ENCODE results near the gene IL15RA.

Gene IL15RA

DNA sequence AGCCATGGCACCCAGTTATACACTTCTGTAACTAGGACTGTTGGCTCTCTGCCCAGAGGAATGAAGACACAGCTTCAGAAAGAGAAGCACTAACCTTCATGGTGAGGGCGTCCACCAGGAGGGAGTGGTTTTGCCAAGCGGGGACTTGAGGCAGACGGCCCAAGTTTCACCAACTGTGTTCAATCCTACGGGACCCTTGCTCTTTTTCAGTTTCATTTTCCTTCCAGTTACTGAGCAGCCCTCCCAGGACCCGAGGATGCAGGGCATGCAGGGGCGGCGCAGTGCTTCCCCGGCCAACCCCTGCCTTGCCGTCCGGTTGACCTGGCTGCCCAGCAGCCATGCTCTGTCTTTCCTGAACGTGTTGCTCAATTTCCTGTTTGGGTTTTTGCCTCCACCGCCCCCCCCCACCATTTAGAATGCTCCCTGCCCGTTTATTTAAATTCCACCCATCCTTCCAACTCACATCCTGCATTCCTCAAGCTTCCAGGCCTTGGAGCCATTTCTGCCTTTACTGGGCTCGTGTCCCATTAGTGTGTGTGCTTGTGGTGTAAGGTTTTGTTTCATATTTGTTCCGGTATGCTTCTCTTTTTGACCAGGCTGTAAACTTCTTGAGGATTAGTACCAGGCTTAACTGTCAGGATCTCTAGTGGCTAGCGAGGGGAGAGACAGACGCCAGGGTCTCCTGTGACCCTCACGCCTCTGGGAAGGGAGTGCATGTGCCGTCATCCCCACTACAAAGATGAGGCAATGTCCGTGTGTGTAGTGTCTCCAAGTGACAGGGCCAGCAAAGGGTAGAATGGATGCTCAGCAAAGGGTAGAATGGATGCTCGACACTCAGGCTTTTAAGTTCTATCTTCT lies 31.6 kb downstream of the IL15RA start:
- H3K27me3 ChIP-seq: peaks cover 5% of the 10 kb centered on the region; the same call in 1 of the 2 replicates
- no peaks in the 10 kb centered on the region for H3K9me3 ChIP-seq
- TF ChIP-seq, protein P1, sequence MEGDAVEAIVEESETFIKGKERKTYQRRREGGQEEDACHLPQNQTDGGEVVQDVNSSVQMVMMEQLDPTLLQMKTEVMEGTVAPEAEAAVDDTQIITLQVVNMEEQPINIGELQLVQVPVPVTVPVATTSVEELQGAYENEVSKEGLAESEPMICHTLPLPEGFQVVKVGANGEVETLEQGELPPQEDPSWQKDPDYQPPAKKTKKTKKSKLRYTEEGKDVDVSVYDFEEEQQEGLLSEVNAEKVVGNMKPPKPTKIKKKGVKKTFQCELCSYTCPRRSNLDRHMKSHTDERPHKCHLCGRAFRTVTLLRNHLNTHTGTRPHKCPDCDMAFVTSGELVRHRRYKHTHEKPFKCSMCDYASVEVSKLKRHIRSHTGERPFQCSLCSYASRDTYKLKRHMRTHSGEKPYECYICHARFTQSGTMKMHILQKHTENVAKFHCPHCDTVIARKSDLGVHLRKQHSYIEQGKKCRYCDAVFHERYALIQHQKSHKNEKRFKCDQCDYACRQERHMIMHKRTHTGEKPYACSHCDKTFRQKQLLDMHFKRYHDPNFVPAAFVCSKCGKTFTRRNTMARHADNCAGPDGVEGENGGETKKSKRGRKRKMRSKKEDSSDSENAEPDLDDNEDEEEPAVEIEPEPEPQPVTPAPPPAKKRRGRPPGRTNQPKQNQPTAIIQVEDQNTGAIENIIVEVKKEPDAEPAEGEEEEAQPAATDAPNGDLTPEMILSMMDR (IDR thresholded peaks at IDR 0.05; ENCODE audit: low read depth, low read length): no peak
- no peak overlapping the region for H3K4me3 ChIP-seq (ENCODE audit: low read depth, low read length)
- DNase-seq: no peak
- H3K36me3 ChIP-seq: no peaks in the 10 kb centered on the region
- H3K4me1 ChIP-seq: no peaks in the 10 kb centered on the region

DNA sequence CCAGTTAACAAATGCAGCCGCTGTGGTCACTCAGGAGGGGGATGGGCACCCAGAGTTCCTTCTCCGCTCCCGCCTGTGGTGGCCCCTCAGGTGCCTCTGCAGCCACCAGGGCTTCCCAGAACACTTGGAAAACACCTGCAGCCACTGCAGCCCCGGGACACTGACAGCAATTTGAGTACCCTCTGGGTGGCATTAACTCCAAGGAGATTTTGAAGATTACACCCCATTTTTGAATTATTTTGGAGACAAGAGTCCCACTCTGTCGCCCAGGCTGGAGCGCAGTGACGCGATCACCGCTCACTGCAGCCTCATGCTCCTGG lies 32.2 kb downstream of the IL15RA start:
- Histone ChIP-seq H3K9me3 (no peaks in the 10 kb centered on the region), H3K36me3 (no peaks in the 10 kb centered on the region), H3K27me3 (peaks cover 5% of the 10 kb centered on the region; the same call in 1 of the 2 replicates), H3K4me1 (no peaks in the 10 kb centered on the region), H3K4me3 (ENCODE audit: low read depth, low read length) (no peak overlapping the region)
- no peak for DNase-seq
- TF ChIP-seq, protein P1 (IDR thresholded peaks at IDR 0.05; ENCODE audit: low read depth, low read length): no peak

DNA sequence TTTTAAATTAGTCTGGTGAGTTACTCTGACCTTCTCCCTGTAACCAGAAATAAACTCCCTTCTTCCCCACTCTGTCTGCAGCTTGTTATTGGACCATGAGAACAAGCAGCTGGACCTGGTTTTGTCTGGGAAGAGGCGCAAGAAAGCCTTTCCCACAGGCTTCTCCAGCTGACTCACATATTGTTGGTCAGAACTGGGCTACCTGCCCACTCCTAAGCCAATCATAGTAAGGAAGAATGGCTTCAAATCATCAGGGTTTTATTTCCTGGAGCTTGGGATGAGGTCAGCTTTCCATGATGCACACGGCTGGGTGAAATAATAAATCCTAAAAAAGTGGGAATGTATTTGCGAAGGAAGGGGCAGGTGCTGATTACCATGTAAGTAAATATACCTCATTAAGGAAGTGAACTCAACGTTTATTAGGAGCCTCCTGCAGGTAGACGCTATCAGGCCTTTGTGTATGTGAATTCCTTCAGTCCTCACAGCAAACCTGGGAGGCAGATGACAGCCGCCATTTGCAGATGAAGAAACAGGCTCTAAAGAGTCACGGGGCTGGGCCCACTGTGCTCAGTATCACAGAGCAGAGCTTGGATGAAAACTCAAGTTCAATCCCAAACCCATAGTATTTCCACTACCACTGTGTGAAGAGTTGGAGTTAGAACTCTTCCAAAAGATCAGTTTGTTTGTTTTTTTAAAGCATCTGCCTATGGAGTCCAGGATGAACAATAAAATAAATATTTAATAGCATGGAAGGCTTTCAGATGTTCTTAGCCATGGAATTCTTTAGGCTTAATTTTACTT lies 32.8 kb downstream of the IL15RA start:
- DNase-seq: no peak

DNA sequence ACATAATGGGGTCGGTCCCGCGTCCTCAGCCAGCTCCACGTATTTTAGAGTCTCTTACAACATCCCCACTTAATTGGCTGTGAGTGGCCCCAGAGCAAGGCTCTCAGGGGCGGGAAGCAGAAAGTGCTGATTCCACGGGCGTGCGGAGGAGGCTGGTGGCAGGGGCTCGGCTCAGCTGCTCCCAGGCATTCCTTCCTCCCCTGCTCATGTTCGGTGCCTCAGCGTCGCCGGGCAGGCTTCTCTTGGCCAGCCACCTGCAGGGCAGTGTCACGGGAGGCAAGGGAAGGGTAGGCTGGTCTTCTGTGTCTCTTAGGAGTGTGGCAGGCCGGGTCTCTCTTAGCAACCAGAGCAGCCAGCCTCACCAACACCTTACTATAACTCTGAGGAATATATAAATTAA lies 33.8 kb downstream of the IL15RA start:
- Histone ChIP-seq H3K4me1 (no peaks in the 10 kb centered on the region), H3K9me3 (no peaks in the 10 kb centered on the region), H3K36me3 (no peaks in the 10 kb centered on the region; the same call in 1 of the 2 replicates), H3K4me3 (ENCODE audit: low read depth, low read length) (no peak overlapping the region), H3K27me3 (no peaks in the 10 kb centered on the region)
- TF ChIP-seq, protein P1 (IDR thresholded peaks at IDR 0.05; ENCODE audit: low read depth, low read length): no peak
- no peak for DNase-seq

More for the DNA sequence above, 32.8 kb downstream of the IL15RA start:
- H3K36me3 ChIP-seq: no peaks in the 10 kb centered on the region
- no peak overlapping the region for H3K4me3 ChIP-seq (ENCODE audit: low read depth, low read length)
- H3K4me1 ChIP-seq: no peaks in the 10 kb centered on the region
- TF ChIP-seq, protein P1 (IDR thresholded peaks at IDR 0.05; ENCODE audit: low read depth, low read length): no peak
- peaks cover 5% of the 10 kb centered on the region; the same call in 1 of the 2 replicates for H3K27me3 ChIP-seq
- no peaks in the 10 kb centered on the region for H3K9me3 ChIP-seq

DNA sequence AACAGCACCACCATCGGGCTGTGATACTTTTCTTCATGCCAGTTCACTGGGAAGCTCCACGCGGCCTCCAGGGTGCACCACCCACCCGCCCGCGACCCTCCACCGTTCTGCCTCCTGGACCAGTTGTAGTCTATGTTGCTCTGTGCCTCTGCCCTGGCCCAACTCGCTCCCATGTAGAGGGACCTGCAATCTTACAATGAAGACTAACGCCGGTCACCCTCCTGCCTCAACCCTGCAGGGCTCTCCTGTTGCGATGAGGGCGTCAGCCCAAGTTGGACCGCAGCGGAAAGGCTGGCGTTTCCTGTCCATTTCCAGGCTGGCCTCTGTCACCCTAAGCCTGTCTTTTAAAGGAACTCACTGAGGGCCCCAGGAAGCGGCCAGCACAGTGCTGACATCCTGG lies 34.9 kb downstream of the IL15RA start:
- peaks cover 4% of the 10 kb centered on the region for H3K36me3 ChIP-seq
- no peaks in the 10 kb centered on the region for H3K4me1 ChIP-seq
- H3K27me3 ChIP-seq: no peaks in the 10 kb centered on the region
- H3K4me3 ChIP-seq (ENCODE audit: low read depth, low read length): no peak overlapping the region
- no peak for DNase-seq
- H3K9me3 ChIP-seq: no peaks in the 10 kb centered on the region
- TF ChIP-seq, protein P1 (IDR thresholded peaks at IDR 0.05; ENCODE audit: low read depth, low read length): no peak
